Muscle of leg (tissue), 11 donors: Measurements from ENCODE around the gene IGFBP1. TPM values are rescaled to one million over a fixed set of nuclear protein-coding genes. Genes with fewer than 3 reads are reported as not detected.

Source experiments
- DNase-seq: peaks from one replicate; pipeline ENCODE4 v3.0.0; 2013
- H3K27ac ChIP-seq: one replicate; pipeline ENCODE4 v1.5.1; 2013; ENCODE audit warnings: mild to moderate bottlenecking, low read length, control low read depth
- H3K27me3 ChIP-seq: one replicate; pipeline ENCODE4 v1.6.1; 2013; ENCODE audit warnings: low read length; ENCODE audit not compliant: control insufficient read depth, insufficient read depth
- H3K36me3 ChIP-seq: one replicate; pipeline ENCODE4 v1.6.1; 2013; ENCODE audit warnings: low read length; ENCODE audit not compliant: control insufficient read depth, insufficient read depth
- H3K4me1 ChIP-seq: one replicate; pipeline ENCODE4 v1.6.1; 2013; ENCODE audit warnings: low read length; ENCODE audit not compliant: control insufficient read depth, insufficient read depth
- H3K4me3 ChIP-seq: one replicate; pipeline ENCODE4 v1.5.1; 2013; ENCODE audit warnings: low read length, control low read depth
- H3K9me3 ChIP-seq: replicated peaks from 2 replicates; pipeline ENCODE4 v1.6.1; 2013; ENCODE audit warnings: low read depth, low read length; ENCODE audit not compliant: control insufficient read depth
- whole genome bisulfite sequencing: methylation state at CpG from one replicate; pipeline ENCODE4 v1.1.5; 2013; ENCODE audit warnings: missing lambda C conversion rate; ENCODE audit not compliant: insufficient coverage; 5-methylcytosine and 5-hydroxymethylcytosine counted together
- polyA plus RNA-seq, 8 donors: library from polyadenylated mRNA; unstranded; fragments of 120-200 nt; gene quantifications; one replicate each; pipeline versions ENCODE4 v1.2.1 to v1.2.3, GENCODE V29; 2013; ENCODE audit warnings: inconsistent platforms in 1 of 8, low replicate concordance in 1 of 8; ENCODE audit not compliant: insufficient read length in 8 of 8, insufficient read depth in 1 of 8
- total RNA-seq: library from RNA; stranded (reverse); fragments of 120-200 nt; gene quantifications from one replicate; pipeline ENCODE4 v1.2.4, GENCODE V29; 2013

The IGFBP1 gene
- total and polyA plus RNA-seq, 9 donors, result 0.09 to 1.4 (median 0.23) TPM

DNA sequence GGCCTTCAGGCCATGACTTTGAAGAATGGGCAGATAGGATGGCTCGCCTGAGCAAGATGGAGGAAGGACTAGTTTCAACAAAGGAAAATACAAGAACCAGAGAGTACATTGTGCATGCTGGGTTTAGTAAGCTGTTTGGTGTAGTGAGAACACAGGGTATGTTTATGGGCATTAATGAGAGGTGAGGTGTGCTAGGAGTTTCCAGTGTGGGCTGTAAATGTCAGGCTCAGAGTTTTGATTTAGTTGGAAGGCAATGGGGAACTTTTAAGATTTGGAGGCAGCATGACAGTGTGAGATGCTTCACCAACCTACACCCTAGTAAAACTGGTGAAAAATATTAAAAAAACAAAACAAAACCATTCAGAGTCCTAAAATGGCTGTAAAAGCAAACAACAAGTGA lies 13.3 kb downstream of the IGFBP1 start:
- no peaks in the 10 kb centered on the region for H3K4me1 ChIP-seq
- H3K9me3 ChIP-seq, result no peaks in the 10 kb centered on the region
- H3K4me3 ChIP-seq, result no peak overlapping the region
- no peaks in the 10 kb centered on the region for H3K27me3 ChIP-seq
- DNase-seq, result no peak
- no peak overlapping the region for H3K27ac ChIP-seq
- 86% methylated on average over 1 of the region's 1 CpG for WGBS
- H3K36me3 ChIP-seq, result no peaks in the 10 kb centered on the region

DNA sequence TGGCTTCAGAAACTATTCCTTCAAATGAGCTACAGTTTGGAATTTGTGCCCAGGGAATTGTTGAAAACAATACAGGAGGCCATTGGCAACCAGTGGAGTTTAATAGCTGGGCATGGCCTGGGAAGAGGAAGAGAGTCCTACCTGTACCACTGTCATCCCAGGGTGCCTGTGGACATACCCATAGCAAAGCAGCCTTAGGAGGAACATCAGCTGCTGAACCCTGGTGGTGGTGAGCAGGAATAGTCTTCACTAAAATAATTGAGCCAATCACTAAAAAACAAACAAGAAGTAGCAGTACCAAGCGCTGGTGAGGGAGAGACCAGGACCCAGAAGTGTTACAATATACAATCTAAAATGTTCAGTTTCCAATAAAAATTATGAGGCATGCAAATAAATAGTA lies 14.5 kb downstream of the IGFBP1 start:
- Histone ChIP-seq H3K36me3 (no peaks in the 10 kb centered on the region), H3K4me1 (no peaks in the 10 kb centered on the region), H3K27ac (no peak overlapping the region), H3K4me3 (no peak overlapping the region), H3K9me3 (no peaks in the 10 kb centered on the region), H3K27me3 (no peaks in the 10 kb centered on the region)
- WGBS, result no CpG with 5 or more reads among the region's 1 CpG
- no peak for DNase-seq

GRCh38 chr7:45909561-45909960 lies 21.3 kb downstream of the IGFBP1 start:
- Histone ChIP-seq H3K36me3 (peaks cover 29% of the 10 kb centered on the region), H3K4me3 (no peak overlapping the region), H3K27ac (no peak overlapping the region), H3K9me3 (no peaks in the 10 kb centered on the region), H3K27me3 (no peaks in the 10 kb centered on the region), H3K4me1 (no peaks in the 10 kb centered on the region)
- DNase-seq, result no peak

GRCh38 chr7:45910855-45911254 lies 22.6 kb downstream of the IGFBP1 start:
- no peaks in the 10 kb centered on the region for H3K4me1 ChIP-seq
- H3K9me3 ChIP-seq, result no peaks in the 10 kb centered on the region
- no peak overlapping the region for H3K4me3 ChIP-seq
- WGBS, result 100% methylated on average over 2 of the region's 3 CpGs
- no peak for DNase-seq
- H3K27me3 ChIP-seq, result no peaks in the 10 kb centered on the region
- H3K27ac ChIP-seq, result no peak overlapping the region
- peaks cover 42% of the 10 kb centered on the region for H3K36me3 ChIP-seq

DNA sequence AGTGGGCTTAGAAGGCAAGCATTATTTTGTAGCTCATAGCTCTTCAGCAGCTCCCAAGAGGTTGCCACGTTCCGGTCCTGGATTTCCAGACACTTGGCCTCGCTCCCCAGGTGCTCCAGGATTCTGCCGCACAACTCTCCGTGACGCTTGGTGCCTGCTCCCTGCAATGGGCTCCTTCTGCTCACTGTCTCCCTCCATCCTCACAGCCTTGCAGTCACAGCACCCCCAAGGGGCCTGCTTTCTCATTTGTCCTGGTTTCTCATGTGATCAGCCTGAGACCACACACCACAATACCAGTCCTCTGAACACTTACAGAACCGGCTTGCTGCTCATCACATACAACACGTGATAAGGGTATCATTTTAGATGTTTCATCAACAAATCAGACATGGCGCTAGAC lies 23.0 kb downstream of the IGFBP1 start:
- no peak overlapping the region for H3K4me3 ChIP-seq
- H3K9me3 ChIP-seq, result no peaks in the 10 kb centered on the region
- WGBS, result 87% methylated on average over 8 of the region's 9 CpGs
- no peaks in the 10 kb centered on the region for H3K27me3 ChIP-seq
- peaks cover 46% of the 10 kb centered on the region for H3K36me3 ChIP-seq
- DNase-seq, result peak; percentile 33
- no peak overlapping the region for H3K27ac ChIP-seq
- no peaks in the 10 kb centered on the region for H3K4me1 ChIP-seq

DNA sequence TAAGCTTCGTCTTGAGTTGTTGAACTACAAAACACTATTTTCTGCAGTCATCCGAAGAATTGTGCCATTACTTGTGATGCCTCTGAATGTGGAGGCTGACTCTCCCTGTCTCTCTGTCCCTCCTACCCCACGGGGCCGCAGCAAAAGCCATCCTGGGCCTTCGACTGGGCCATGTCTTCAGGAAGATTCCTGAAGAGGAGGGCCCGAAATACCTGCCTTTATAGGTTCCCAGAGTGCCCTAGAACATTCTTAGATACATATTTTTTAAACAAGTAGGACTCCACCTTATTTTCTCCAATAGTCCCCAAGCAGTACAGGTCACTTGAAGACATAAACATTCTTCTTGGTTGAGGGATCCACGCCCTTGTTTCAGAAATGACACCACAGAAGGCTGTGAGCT lies 24.7 kb downstream of the IGFBP1 start:
- Histone ChIP-seq H3K27me3 (peaks cover 3% of the 10 kb centered on the region), H3K9me3 (no peaks in the 10 kb centered on the region), H3K27ac (no peak overlapping the region), H3K36me3 (peaks cover 54% of the 10 kb centered on the region), H3K4me1 (peaks cover 5% of the 10 kb centered on the region), H3K4me3 (no peak overlapping the region)
- no peak for DNase-seq
- 100% methylated on average over 3 of the region's 7 CpGs for WGBS

GRCh38 chr7:45914911-45915310 lies 26.6 kb downstream of the IGFBP1 start:
- 95% methylated on average over 7 of the region's 12 CpGs for WGBS
- Histone ChIP-seq H3K27me3 (peaks cover 15% of the 10 kb centered on the region), H3K27ac (no peak overlapping the region), H3K4me3 (no peak overlapping the region), H3K9me3 (no peaks in the 10 kb centered on the region), H3K4me1 (peaks cover 21% of the 10 kb centered on the region), H3K36me3 (peaks cover 54% of the 10 kb centered on the region)
- DNase-seq, result no peak

DNA sequence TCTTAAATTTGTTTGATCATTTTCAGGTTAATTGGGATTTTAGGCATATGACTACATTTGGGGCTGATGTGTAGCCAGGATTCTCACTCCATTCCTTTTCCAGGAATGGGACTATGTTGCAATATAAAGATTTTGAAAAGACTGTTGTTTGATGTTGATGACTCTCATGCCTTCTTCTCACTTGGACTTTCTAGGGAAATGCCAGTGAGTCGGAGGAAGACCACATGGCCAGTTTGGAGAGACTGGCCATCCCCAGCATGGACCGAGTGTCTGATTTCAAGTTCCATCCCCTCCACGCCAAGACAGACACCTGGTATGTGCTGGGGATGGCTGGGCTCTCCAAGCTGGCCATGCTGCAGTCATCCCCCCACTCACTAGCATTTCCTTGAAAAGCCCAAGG lies 27.3 kb downstream of the IGFBP1 start:
- Histone ChIP-seq H3K9me3 (no peaks in the 10 kb centered on the region), H3K27me3 (peaks cover 20% of the 10 kb centered on the region), H3K27ac (no peak overlapping the region), H3K36me3 (peaks cover 54% of the 10 kb centered on the region), H3K4me3 (no peak overlapping the region), H3K4me1 (peaks cover 26% of the 10 kb centered on the region)
- WGBS, result no CpG with 5 or more reads among the region's 3 CpGs
- no peak for DNase-seq

DNA sequence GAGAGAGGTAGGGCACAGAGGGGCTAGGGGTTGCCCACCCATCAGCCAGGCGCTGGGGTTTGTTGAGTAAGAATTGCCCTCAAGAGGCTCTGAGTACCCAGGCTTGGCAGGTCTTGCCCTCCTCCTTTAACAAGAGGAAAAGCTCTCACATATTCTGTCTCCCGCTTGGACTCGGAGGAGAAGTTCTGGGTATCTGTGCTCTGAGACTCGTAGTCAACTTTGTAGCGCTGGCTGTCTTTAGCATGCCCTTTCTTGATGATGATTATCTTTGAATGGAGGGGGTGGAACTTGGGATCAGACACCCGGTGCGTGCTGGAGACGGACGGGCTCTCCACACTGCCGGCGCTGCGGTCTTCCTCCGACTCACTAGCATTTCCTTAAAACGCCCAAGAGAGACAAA lies 28.8 kb downstream of the IGFBP1 start:
- Histone ChIP-seq H3K9me3 (no peaks in the 10 kb centered on the region), H3K27me3 (peaks cover 28% of the 10 kb centered on the region), H3K4me3 (no peak overlapping the region), H3K27ac (no peak overlapping the region), H3K36me3 (peaks cover 44% of the 10 kb centered on the region), H3K4me1 (peaks cover 34% of the 10 kb centered on the region)
- whole genome bisulfite sequencing, result no CpG with 5 or more reads among the region's 14 CpGs
- DNase-seq, result no peak

DNA sequence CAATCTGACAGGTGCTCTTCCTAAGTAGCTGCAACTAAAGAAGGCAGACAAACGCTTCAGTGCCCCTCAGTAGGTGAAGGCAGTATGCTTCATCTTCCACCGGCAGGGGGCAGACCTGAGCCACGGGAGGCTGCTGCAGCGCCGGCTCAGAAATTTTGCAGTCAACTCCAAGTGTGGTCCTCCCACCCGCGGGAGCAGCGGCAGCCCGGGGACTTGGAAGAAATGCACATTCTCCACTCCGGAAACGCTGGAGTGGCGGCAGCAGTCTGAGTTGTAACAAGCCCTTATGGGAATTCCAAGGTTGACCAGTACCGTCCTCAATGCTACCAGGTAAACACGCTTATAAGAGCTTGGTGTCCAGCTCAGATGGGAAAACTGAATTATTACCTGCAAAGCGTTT lies 29.4 kb downstream of the IGFBP1 start:
- H3K9me3 ChIP-seq, result no peaks in the 10 kb centered on the region
- H3K4me3 ChIP-seq, result peak overlapping the region; percentile 65
- peaks cover 31% of the 10 kb centered on the region for H3K27me3 ChIP-seq
- H3K27ac ChIP-seq, result peak overlapping the region; percentile 47
- peak; percentile 85 for DNase-seq
- H3K36me3 ChIP-seq, result peaks cover 41% of the 10 kb centered on the region
- peaks cover 39% of the 10 kb centered on the region for H3K4me1 ChIP-seq
- WGBS, result 5% methylated on average over 15 of the region's 15 CpGs

DNA sequence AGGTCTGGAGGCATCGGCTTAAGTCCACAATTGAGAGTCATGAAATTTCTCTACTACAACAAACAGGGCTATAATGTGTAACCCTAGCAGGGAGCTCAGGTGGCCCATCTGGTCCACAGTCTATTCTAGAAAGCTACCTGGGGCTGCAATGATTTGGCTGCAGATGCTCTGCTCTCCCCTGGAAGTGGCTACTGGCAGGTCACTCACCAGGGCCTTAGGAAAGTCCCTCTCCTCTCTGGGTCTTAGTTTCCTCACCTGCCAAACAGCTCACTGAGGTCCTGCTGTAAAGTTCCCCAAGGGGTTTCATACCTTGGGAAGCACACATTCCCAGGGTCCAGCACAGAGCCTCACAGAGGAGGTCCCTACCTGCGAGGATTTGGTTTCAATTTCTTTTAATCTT lies 30.3 kb downstream of the IGFBP1 start:
- no CpG with 5 or more reads among the region's 2 CpGs for WGBS

More for the DNA sequence above, 30.3 kb downstream of the IGFBP1 start:
- Histone ChIP-seq H3K36me3 (peaks cover 32% of the 10 kb centered on the region), H3K27ac (peak overlapping the region; percentile 79), H3K4me1 (peaks cover 44% of the 10 kb centered on the region), H3K9me3 (no peaks in the 10 kb centered on the region), H3K4me3 (peak overlapping the region; percentile 65), H3K27me3 (peaks cover 31% of the 10 kb centered on the region)
- DNase-seq, result no peak
